Dedifferentiated amniotic fluid mesenchymal stem cell (primary cell): Measurements from ENCODE around the gene TAF6.
A peak's percentile ranks its signal among the peaks of the same experiment; 100 is the strongest.

ENCODE experiments used
- DNase-seq: peaks from one replicate; pipeline ENCODE4 v3.0.0-alpha.2; 2016; ENCODE audit errors: extremely low spot score

Gene TAF6

DNA sequence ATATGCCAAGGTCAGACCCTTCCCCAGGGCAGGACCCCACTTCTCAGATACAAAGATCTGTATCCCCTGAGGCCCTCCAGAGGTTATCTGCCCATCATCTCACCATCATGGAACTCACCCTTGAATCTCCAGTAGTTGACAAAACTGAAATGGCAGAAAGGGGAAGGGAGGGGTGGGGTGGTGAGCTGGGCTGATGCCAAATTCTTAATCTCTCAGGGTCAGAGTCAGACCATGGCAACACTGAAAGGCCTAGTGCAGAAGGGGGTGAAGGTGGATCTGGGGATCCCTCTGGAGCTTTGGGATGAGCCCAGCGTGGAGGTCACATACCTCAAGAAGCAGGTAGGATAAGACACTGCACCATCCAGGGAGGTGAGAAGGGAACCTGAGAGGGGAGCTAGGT is 3.4 kb upstream of the TAF6 start:
- DNase-seq, result no peak

DNA sequence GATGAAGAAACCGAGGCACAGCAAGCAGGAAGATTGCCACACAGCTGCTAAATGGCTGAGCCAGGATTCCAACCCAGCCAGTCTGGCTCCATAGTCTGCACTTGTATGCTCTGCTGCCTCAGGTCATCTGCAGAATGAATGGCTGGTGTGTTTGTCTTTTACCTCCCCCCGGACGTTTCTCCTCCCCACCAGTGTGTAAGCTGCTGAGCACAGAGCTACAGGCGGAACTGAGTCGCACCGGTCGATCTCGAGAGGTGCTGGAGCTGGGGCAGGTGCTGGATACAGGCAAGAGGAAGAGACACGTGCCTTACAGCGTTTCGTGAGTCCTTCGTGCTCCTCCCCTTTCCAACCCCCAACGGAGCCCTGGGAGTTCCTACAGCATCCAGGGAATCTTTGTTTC is 2.9 kb upstream of the TAF6 start:
- DNase-seq, result no peak

DNA sequence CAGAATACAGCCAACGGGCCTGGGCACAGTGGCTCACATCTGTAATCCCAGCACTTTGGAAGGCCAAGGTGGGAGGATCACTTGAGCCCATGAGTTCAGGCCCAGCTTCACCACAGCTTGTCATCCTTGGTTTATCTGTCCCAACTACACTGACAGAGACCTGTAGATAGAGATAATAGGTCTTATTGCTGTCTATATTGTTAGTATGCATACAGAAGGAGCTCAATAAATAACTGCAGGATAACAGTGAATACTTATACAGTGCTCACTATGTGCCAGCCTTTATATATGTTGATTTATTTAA is 1.5 kb upstream of the TAF6 start:
- no peak for DNase-seq

DNA sequence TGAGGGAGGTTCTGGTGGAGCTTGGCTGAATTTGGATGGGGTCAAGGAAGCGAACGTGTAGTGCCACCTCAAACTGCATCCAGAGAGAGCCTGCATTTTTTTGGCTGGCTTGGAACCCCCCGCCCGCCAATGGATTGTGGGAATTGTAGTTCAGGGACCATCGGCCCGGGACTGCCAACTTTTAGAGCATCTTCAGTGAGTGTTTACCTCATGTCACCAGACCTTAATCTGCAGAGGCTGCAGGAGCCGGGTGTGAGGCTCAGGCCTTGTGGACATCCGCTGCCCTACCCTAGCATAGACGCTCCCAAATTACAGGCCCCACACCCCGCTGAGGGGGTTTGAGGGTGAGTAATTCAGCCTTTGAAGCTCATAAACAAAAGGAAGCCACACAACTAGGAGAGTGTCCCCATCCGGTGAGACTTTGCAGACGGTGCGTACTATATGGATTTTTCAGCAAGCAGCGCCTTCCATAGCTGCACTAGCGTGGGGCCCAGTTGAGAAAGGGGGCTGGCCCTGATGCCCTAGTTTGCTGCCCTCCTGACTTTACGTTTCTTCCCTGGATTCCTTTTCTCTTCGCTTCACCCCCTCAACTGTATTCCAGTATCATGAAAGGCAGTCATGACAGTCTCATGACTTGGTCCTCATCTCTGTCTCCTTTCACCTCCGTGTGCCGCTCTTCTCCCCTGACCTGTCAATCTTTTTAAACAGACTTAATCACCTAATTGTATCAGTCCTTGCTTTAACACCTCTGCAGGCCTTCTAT is 993 bp upstream of the TAF6 start:
- peak; percentile 46 for DNase-seq

GRCh38 chr7:100118388-100119071 is 628 bp downstream of the TAF6 start:
- DNase-seq, result no peak

DNA sequence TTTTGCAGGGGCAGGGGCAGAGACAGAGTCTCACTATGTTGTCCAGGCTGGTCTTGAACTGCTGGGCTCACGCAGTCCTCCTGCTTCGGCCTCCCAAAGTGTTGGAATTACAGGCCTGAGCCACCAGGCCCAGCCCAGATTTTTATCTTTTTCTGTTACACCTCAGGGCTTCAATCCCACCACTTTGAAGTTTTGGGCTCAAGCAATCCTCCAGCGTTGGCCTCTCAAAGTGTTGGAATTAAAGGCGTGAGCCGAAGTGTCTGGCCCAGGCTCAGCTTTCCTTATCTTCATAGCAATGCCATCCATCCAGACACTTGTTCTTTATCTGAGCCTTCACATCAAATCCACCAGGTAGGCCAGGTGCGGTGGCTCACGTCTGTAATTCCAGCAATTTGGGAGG is 4.1 kb downstream of the TAF6 start:
- no peak for DNase-seq

- DNase-seq, result no peak
Measured at GRCh38 chr7:100111914-100112313, 7.2 kb downstream of the TAF6 start.

DNA sequence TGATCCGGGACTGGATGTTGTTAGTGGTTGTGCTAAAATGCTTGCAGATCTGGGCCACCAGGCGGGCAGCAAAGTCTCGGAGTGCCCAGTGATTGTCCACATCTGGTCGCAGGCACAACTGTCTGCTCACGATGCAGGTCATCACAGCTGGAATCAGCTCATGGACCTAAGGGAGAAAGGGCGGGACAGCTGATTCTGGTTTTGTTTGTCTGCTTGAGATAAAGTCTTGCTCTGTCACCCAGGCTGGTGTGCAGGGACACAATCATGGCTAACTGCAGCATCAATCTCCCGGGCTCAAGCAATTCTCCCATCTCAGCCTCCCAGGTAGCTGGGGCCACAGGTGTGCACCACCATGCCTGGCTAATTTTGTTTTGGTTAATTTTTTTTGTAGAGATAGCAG is 8.0 kb downstream of the TAF6 start:
- no peak for DNase-seq

- DNase-seq, result no peak
Measured at GRCh38 chr7:100109521-100110163, 9.5 kb downstream of the TAF6 start.

DNA sequence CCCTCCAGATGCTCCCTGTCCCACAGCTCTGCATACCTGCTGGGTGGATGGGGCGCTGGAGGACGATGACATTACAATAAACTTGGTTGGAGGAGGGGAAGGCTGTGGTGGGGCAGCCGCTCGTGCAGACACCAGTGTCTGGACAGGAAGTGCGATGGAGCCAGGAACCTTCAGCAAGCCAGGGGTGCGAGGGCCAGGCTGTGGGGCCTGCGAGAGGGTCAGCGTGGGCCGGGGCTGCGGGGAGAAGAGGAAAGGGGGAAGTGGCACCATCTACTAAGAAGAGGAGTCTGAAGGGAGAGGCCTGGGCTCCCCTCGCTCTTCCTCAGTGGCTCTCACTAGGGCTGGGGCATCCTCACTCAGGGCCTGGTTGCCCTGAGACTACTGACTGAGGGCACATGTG is 11.3 kb downstream of the TAF6 start:
- no peak for DNase-seq

DNA sequence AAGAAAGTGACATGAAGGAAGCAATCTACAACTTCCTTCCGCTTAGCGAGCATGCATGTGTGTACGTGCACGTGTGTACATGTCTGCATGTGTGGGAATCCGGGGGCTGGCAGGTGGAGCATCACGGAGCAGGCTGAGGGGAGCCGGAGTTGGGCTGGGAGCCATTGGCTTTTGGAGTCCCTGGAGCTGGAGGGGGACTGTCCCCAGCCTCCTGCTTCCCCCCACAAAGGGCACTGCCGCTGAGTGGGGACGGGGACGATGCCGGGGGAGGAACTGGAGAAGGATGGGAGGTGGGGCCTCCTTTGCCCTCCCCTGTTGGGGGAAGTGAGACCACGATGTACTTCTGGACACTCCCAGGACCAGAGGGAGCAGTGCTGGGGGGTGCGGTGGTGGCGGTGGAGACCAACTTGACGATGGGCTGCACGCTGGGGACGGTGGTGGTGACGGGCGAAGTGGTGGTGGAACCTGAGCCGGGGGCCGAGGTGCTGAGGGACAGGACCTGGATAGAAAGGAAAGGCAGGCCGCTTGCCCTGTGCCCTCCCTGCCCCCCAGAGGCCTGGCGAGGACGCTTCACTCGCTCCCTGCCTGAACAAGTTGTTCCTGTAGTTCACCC is 11.9 kb downstream of the TAF6 start:
- no peak for DNase-seq

GRCh38 chr7:100106633-100107032 is 12.5 kb downstream of the TAF6 start:
- DNase-seq, result no peak

DNA sequence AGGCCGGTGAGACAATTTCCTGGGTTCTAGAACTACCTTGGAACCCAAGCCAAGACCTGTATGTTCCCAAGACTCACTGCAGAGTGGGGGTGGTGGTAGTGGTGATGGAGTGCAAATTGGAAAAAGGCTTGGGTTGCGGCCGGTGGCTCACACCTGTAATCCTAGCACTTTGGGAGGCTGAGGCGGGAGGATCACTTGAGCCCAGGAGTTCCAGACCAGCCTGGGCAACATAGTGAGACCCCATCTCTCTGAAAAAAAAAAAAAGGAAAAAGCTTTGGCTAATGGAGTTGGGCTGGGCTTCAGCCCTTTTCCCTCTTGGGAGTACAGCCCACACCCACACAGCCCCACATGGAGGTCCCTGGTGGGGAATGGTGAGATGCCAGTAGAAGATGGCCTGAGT is 13.6 kb downstream of the TAF6 start:
- DNase-seq, result no peak

- no peak for DNase-seq
Measured at GRCh38 chr7:100102950-100103840, 16.0 kb downstream of the TAF6 start.

DNA sequence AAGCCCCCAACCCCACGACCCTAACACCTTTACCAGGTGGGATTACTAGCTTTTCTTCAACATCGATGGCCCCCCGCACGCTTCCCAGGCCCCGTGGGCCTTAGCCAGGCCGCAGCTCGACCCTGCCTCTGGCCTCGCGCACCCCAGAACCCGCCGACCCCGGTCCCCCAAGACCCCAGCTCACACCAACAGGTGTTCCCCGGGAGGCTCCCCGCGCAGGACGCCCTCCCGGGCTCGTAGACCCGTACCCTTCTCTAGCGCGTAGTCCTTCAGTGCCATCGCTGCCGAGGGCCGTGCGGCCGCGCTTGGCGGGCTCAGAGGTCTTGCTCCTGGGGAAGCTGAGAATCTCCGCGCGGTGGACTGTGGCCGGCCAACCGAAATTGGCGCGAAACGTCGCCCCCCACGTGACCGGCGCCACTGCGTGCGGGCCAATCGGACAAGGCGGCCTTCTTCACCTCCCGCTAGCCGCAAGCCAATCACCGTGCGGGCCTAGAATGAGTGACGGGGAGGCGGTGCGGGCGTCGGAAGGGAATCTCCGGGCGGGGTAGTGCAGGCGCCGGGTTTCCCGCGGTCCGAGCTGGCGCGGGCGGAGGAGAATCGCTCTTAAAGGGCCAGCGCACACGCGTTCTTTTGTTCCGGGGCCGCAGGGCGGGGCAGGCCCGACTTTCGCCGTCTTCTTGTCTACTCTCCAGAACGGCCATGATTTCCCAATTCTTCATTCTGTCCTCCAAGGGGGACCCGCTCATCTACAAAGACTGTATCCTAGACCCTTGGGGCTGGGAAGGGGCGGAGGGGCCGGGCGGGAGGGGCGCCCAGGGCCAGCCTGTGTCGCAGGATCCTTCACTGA is 17.9 kb downstream of the TAF6 start, which contains the start of the genes AP4M1 and MCM7:
AP4M1 (plus strand) TSS at position 628 of the 847 bp plus-strand sequence; CDS start at position 700, 72 bp downstream.
MCM7 (minus strand) TSS at position 382 of the 847 bp plus-strand sequence; CDS start at position 279, 103 bp downstream.
- peak; percentile 98 for DNase-seq

- DNase-seq, result peak; percentile 94
Measured at GRCh38 chr7:100100420-100101015, 18.6 kb downstream of the TAF6 start.

- DNase-seq, result no peak
Measured at GRCh38 chr7:100099452-100099851, 19.7 kb downstream of the TAF6 start.

DNA sequence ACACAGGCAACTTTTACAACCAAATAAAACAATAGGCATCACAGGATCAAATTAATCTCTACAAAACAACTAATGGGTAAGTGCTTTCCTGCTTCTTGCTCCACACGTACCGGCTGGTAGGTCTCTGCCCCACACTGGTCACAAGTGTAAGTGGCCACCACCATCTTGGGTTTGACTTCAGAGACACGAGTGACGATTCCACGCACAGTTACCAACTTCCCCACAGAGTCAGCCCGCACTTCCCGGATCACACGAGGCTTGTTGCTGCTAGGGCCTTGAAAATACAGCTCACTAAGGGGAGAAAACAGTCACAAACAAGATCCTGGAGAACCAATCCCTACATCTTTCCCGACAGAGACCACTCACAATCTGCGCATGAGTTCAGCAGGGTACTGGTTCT is 20.2 kb downstream of the TAF6 start:
- no peak for DNase-seq

DNA sequence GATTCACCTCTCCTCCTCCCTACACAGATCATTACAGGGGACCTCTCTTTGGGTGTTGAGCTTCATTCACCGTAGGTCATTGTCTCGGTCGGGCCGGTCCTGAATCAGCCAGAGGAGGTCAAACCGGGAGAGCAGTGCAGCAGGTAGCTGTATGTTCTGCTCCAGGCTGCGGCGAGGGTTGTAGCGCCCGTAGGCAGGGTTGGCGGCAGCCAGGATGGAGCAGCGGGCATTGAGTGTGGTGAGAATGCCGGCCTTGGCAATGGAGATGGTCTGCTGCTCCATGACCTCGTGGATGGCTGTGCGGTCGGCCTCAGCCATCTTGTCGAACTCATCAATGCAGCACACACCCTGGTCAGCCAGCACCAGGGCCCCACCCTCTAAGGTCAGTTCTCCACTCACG is 23.5 kb downstream of the TAF6 start:
- no peak for DNase-seq

- no peak for DNase-seq
Measured at GRCh38 chr7:100095289-100095688, 23.9 kb downstream of the TAF6 start.
